Activated CD4-positive, alpha-beta T cell treated with anti-CD3 and anti-CD28 coated beads, Interleukin-10, Interleukin-2, amounts not matched to agents 100 ng/mL and 50 ng/mL, durations not matched to agents 16 hours and 8 hours (primary cell): ENCODE results near the gene SLC38A8.
A peak's percentile ranks its signal among the peaks of the same experiment; 100 is the strongest.

ENCODE experiments used
- DNase-seq: peaks from one replicate; pipeline ENCODE4 v3.0.0-alpha.2; 2020

SLC38A8 gene

GRCh38 chr16:83967838-83968305 is 74.7 kb downstream of the SLC38A8 start, which contains the start of gene NECAB2:
TSS of gene NECAB2 (plus strand) at chr16:83968244. CDS start at chr16:83968649, 405 bp downstream.
- peak; percentile 26 for DNase-seq

GRCh38 chr16:83967091-83967490 is 75.5 kb downstream of the SLC38A8 start:
- DNase-seq = no peak

- DNase-seq = no peak
Measured at GRCh38 chr16:83966153-83966696, 76.4 kb downstream of the SLC38A8 start.

- DNase-seq = no peak
Measured at GRCh38 chr16:83965444-83966152, 77.0 kb downstream of the SLC38A8 start.

- DNase-seq = no peak
Measured at GRCh38 chr16:83964684-83965443, 77.7 kb downstream of the SLC38A8 start.

GRCh38 chr16:83963277-83964119 is 79.1 kb downstream of the SLC38A8 start:
- no peak for DNase-seq

- no peak for DNase-seq
Measured at GRCh38 chr16:83961591-83961990, 81.0 kb downstream of the SLC38A8 start.

GRCh38 chr16:83960521-83961249 is 81.9 kb downstream of the SLC38A8 start:
- no peak for DNase-seq
